ENCODE data around the gene SSBP2.

The SSBP2 gene

DNA sequence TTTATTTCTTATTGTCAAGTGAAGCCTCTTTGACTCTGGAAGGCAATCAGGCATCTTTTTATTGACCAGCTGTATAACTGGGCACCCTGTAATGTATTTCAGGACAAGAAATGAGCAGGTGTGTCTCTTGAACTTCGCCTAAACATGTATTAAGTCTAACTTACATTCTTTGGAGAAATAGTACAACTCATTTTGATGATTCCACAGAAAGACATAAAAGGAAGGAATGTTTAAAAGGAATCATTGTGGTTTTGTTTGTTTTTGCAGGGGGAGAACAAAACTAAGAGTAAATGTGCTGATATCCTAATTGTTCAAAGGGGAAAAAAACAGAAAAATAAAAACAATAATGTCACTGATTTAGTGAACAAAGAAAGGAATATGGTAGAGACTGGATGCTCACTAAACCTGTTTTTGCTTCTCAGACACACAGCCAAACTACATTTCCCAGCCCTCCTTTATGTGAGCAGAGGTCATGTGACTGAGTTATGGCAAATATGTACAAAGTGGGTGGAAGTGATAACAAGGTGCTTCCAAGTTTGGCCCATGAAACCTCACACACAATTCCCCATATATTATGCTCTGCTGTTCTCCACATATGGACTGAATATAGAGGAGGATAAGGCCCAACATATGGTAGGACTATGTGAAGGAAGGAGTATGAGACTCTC, 206.4 kb downstream of the SSBP2 start:
- TF ChIP-seq, protein P1, sequence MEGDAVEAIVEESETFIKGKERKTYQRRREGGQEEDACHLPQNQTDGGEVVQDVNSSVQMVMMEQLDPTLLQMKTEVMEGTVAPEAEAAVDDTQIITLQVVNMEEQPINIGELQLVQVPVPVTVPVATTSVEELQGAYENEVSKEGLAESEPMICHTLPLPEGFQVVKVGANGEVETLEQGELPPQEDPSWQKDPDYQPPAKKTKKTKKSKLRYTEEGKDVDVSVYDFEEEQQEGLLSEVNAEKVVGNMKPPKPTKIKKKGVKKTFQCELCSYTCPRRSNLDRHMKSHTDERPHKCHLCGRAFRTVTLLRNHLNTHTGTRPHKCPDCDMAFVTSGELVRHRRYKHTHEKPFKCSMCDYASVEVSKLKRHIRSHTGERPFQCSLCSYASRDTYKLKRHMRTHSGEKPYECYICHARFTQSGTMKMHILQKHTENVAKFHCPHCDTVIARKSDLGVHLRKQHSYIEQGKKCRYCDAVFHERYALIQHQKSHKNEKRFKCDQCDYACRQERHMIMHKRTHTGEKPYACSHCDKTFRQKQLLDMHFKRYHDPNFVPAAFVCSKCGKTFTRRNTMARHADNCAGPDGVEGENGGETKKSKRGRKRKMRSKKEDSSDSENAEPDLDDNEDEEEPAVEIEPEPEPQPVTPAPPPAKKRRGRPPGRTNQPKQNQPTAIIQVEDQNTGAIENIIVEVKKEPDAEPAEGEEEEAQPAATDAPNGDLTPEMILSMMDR (IDR thresholded peaks at IDR 0.05; ENCODE audit: insufficient read depth, missing control alignments): no peak
- FAIRE-seq (no peak), DNase-seq (ENCODE audit: insufficient read length, low spot score) (no peak)

DNA sequence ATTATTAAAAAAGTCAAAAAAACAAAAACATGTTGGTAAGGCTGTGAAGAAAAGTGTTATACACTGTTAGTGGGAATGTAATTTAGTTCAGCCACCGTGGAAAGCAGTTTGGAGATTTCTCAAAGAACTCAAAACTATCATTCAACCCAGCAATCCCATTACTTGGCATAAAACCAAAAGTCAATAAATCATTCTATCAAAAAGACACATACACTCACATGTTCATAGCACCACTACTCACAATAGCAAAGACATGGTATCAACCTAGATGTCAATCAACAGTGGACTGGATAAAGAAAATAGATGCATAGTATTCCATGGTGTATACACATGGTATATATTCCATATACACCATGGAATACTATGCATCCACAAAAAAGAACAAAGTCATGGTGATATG, 208.7 kb downstream of the SSBP2 start:
- TF ChIP-seq, protein P1 (IDR thresholded peaks at IDR 0.05; ENCODE audit: insufficient read depth, missing control alignments): no peak
- DNase-seq (ENCODE audit: insufficient read length, low spot score) (no peak), FAIRE-seq (no peak)

DNA sequence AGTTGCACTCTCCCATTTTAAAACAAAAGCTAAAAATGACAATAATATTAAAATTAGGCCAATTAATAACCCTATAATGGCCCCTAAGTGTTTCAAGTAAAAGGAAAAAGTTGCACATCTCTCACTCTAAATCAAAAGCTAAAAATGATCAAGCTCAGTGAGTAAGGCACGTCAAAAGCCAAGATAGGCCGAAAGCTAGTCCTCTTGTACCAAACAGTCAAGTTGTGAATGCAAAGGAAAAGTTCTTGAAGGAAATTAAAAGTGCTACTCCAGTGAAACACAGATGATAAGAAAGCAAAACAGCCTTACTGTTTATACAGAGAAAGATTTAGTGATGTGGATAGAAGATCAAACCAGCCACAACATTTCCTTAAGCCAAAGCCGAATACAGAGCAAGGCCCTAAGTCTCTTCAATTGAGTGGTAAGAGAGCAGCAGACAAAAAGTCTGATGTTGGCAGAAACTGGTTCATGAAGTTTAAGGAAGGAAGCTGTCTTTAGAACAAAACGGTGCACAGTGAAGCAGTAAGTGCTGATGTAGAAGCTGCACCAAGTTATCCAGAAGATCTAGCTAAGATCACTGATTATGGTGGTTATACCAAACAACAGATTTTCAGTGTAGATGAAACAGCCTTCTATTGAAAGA, 212.9 kb downstream of the SSBP2 start:
- TF ChIP-seq, protein P1 (IDR thresholded peaks at IDR 0.05; ENCODE audit: insufficient read depth, missing control alignments): no peak
- FAIRE-seq (no peak), DNase-seq (ENCODE audit: insufficient read length, low spot score) (no peak)

DNA sequence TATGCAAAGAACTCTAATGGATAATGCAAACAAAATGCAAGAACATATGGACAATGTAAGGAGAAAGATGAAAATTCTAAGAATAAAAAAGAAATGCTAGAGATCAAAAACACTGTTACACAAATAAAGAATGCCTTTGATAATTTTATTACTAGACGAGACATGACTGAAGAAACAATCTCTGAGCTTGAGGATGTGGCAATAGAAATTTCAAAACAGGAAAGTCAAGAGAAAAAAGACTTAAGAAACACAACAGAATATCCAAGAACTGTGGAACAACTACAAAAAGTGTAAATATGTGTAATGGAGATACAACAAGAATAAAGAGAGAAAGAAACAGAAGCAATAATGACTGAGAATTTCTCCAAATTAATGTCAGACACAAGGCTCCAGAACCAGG, 216.5 kb downstream of the SSBP2 start:
- FAIRE-seq: no peak
- TF ChIP-seq, protein P1 (IDR thresholded peaks at IDR 0.05; ENCODE audit: insufficient read depth, missing control alignments): no peak
- no peak for DNase-seq (ENCODE audit: insufficient read length, low spot score)

DNA sequence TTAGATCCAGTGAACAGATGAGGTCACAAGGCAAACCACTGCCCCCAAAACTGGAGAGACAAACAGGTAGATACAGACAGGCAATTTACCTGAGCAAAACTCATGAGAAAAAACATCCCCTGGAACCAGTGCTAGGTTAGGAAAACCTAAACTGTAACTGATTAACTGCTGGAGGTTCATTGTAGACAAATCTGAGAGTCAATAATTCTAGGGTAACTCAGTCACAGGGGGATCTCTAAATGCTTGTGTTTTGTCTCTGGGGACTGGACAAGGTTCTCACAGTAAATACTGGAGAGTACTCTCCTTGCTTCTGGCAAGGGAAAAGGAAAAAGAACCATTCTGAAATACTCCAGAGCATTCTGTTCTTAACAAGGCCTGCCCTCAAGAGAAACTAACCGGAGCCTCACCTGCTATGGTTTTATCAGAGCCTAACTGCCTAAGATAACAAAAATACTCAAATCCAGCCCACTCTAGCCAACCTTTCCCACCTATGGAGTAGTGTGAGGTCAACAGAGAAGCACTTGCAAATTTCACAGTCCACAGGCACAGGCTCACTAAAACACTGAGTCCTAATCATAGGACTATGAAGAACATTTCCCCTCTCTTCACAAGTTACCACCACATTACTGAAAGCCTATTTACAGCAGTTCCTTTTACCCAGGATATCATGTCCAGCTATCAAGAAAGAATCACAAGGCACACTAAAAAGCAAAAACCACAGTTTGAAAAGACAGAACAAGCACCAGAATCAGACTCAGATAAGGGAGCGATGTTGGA, 217.1 kb downstream of the SSBP2 start:
- TF ChIP-seq, protein P1 (IDR thresholded peaks at IDR 0.05; ENCODE audit: insufficient read depth, missing control alignments): no peak
- DNase-seq (ENCODE audit: insufficient read length, low spot score): no peak
- no peak for FAIRE-seq

DNA sequence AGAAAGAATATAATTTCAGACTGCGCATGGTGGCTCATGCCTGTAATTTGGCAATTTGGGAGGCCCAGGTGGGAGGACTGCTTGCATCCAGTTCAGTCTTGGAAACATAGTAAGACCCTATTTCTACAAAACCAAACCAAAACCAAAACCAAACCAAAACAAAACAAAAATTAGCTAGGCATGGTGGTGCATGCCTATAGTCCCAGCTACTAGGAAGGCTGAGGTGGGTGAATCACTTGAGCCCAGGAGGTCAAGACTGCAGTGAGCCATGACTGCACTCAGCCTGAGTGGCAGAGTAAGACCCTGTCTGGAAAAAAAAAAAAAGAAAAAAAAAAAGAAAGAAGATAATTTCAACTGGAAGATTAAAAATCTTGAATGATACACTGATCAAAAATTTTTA, 220.0 kb downstream of the SSBP2 start:
- no peak for DNase-seq (ENCODE audit: insufficient read length, low spot score)
- TF ChIP-seq, protein P1 (IDR thresholded peaks at IDR 0.05; ENCODE audit: insufficient read depth, missing control alignments): no peak
- FAIRE-seq: no peak

All from D721Med (cell line).